Aorta (tissue), 5 donors: ENCODE data around the gene MPZL1. TPM values are rescaled to one million over a fixed set of nuclear protein-coding genes. Genes with fewer than 3 reads are reported as not detected.
A peak's percentile ranks its signal among the peaks of the same experiment; 100 is the strongest.

Experiments
- ATAC-seq: fragments of 200-7000 bp; cut with Tn5 transposase; one replicate; pipeline ENCODE4 v1.9.1; 2022; ENCODE audit warnings: moderate library complexity; ENCODE audit not compliant: low FRiP score
- DNase-seq, 2 donors: peaks; one replicate each; pipeline ENCODE4 v3.0.0-alpha.2; 2020
- H3K27ac ChIP-seq, 2 donors: one replicate each; pipeline ENCODE4 v1.5.1; 2013; ENCODE audit warnings: low read length in 2 of 2, mild to moderate bottlenecking in 2 of 2, moderate library complexity in 2 of 2, control low read depth in 1 of 2, inconsistent platforms in 1 of 2, low read depth in 1 of 2
- H3K27me3 ChIP-seq, 2 donors: one replicate each; pipeline ENCODE4 v1.6.1; 2013; ENCODE audit warnings: control low read depth in 1 of 2, low read length in 1 of 2, mild to moderate bottlenecking in 1 of 2, moderate library complexity in 1 of 2; ENCODE audit not compliant: insufficient read depth in 2 of 2, control insufficient read depth in 1 of 2
- H3K36me3 ChIP-seq, 2 donors: one replicate each; pipeline ENCODE4 v1.6.1; 2013; ENCODE audit warnings: control low read depth in 1 of 2, low read length in 1 of 2, mild to moderate bottlenecking in 1 of 2; ENCODE audit not compliant: insufficient read depth in 2 of 2, control insufficient read depth in 1 of 2
- H3K4me1 ChIP-seq, 2 donors: one replicate each; pipeline ENCODE4 v1.6.1; 2013; ENCODE audit warnings: low read length in 2 of 2, control low read depth in 1 of 2, mild to moderate bottlenecking in 1 of 2, moderate library complexity in 1 of 2; ENCODE audit not compliant: insufficient read depth in 2 of 2, control insufficient read depth in 1 of 2
- H3K4me3 ChIP-seq, 2 donors: one replicate each; pipeline ENCODE4 v1.5.1; 2013; ENCODE audit warnings: low read length in 2 of 2, control low read depth in 1 of 2, mild to moderate bottlenecking in 1 of 2
- H3K9me3 ChIP-seq: one replicate; pipeline ENCODE4 v1.6.1; 2013; ENCODE audit warnings: mild to moderate bottlenecking, low read length; ENCODE audit not compliant: control insufficient read depth
- WGBS, 2 donors: extraction: QIAGEN DNeasy Blood & Tissue Kit; methylation state at CpG; one replicate each; pipeline ENCODE4 v1.1.7; 2013; 5-methylcytosine and 5-hydroxymethylcytosine counted together
- intact Hi-C, 2 donors: fragments of 100-400 bp; cut with DNase I; formaldehyde crosslinking; loops; one replicate each; pipeline versions ENCODE4 v1.14.2 to v1.15.0; 2022
- polyA plus RNA-seq, 2 donors: library from polyadenylated mRNA; stranded (reverse); fragments of 200-250 nt; gene quantifications; one replicate each; pipeline ENCODE4 v1.2.3, GENCODE V29; 2013
- total RNA-seq, 2 donors: library from RNA; stranded (reverse); fragmentation: NEBNext Ultra II Directional; extraction: Animal tissue kit (Norgen Biotek cat#: 25700); gene quantifications; one replicate each; pipeline ENCODE4 v1.2.1, GENCODE V29; 2021
- donor health status: healthy with polysubstance abuse.
- donor health status: Bipolar disorder and iron deficiency.
- donor health status: DM: no; HTN: no; CAD: no.
- donor health status: DM: no; HTN: no; CAD: no.
- donor health status: DM: yes; HTN: yes; CAD: no.

MPZL1 gene
- total and polyA plus RNA-seq, 4 donors, result 21.7 to 148 (median 79.9) TPM

GRCh38 chr1:167678838-167679237 lies 42.9 kb upstream of the MPZL1 start:
- H3K9me3 ChIP-seq, result no peaks in the 10 kb centered on the region
- H3K36me3 ChIP-seq, result no peaks in the 10 kb centered on the region
- ATAC-seq (no peak), DNase-seq (no peak)
- no peak overlapping the region for H3K4me3 ChIP-seq
- intact Hi-C loops, result no loop called here
- 97 to 98% methylated on average over 3 of the region's 3 CpGs for WGBS, 2 donors
- no peaks in the 10 kb centered on the region for H3K27me3 ChIP-seq
- H3K4me1 ChIP-seq, result no peaks in the 10 kb centered on the region
- H3K27ac ChIP-seq, result no peak overlapping the region

GRCh38 chr1:167679714-167680113 lies 42.1 kb upstream of the MPZL1 start:
- H3K27me3 ChIP-seq, result no peaks in the 10 kb centered on the region
- H3K36me3 ChIP-seq, result no peaks in the 10 kb centered on the region
- DNase-seq (peak in 1 of 2 donors; percentile 58), ATAC-seq (no peak)
- H3K4me1 ChIP-seq, result no peaks in the 10 kb centered on the region
- intact Hi-C loops, result no loop called here
- no peaks in the 10 kb centered on the region for H3K9me3 ChIP-seq
- H3K4me3 ChIP-seq, result no peak overlapping the region
- 95 to 96% methylated on average over 6 of the region's 6 CpGs for WGBS, 2 donors
- H3K27ac ChIP-seq, result no peak overlapping the region

- no peaks in the 10 kb centered on the region for H3K27me3 ChIP-seq
- H3K4me3 ChIP-seq, result no peak overlapping the region
- ATAC-seq (no peak), DNase-seq (no peak)
- intact Hi-C loops, result no loop called here
- no peak overlapping the region for H3K27ac ChIP-seq
- H3K4me1 ChIP-seq, result no peaks in the 10 kb centered on the region
- no peaks in the 10 kb centered on the region for H3K36me3 ChIP-seq
- WGBS, 2 donors, result 29 to 42% methylated on average over 3 of the region's 3 CpGs
- no peaks in the 10 kb centered on the region for H3K9me3 ChIP-seq
These were observed 40.8 kb upstream of the MPZL1 start for GRCh38 chr1:167681024-167681423.

GRCh38 chr1:167681451-167682098 lies 40.2 kb upstream of the MPZL1 start:
- DNase-seq (no peak), ATAC-seq (no peak)
- Histone ChIP-seq H3K27ac (no peak overlapping the region), H3K36me3 (no peaks in the 10 kb centered on the region), H3K4me1 (no peaks in the 10 kb centered on the region), H3K27me3 (no peaks in the 10 kb centered on the region), H3K4me3 (no peak overlapping the region), H3K9me3 (no peaks in the 10 kb centered on the region)
- WGBS, 2 donors, result 24 to 33% methylated on average over 5 of the region's 5 CpGs
- intact Hi-C loops, result no loop called here

- Histone ChIP-seq H3K36me3 (no peaks in the 10 kb centered on the region), H3K27ac (no peak overlapping the region), H3K9me3 (no peaks in the 10 kb centered on the region), H3K4me1 (no peaks in the 10 kb centered on the region), H3K4me3 (no peak overlapping the region), H3K27me3 (no peaks in the 10 kb centered on the region)
- no peak for ATAC-seq
- 57 to 67% methylated on average over 6 of the region's 6 CpGs for WGBS, 2 donors
- no peak for DNase-seq
- intact Hi-C loops, result no loop called here
These were observed 38.6 kb upstream of the MPZL1 start for GRCh38 chr1:167683226-167683625.

- Histone ChIP-seq H3K36me3 (no peaks in the 10 kb centered on the region), H3K4me1 (no peaks in the 10 kb centered on the region), H3K4me3 (no peak overlapping the region), H3K9me3 (no peaks in the 10 kb centered on the region), H3K27ac (peak overlapping the region; percentile 5 to 61), H3K27me3 (no peaks in the 10 kb centered on the region)
- ATAC-seq, result no peak
- 12 to 19% methylated on average over 15 of the region's 15 CpGs for WGBS, 2 donors
- peak; percentile 61 to 85 for DNase-seq
- intact Hi-C loops, result no loop called here
These were observed 37.9 kb upstream of the MPZL1 start for GRCh38 chr1:167683641-167684502.

- intact Hi-C loops, result loop anchor here (5.0 kb wide), 1 partner anchor 129 kb away; no protein-coding TSS in a partner anchor
- 4 to 11% methylated on average over 5 of the region's 5 CpGs for WGBS, 2 donors
- Histone ChIP-seq H3K27ac (no peak overlapping the region), H3K9me3 (no peaks in the 10 kb centered on the region), H3K4me3 (no peak overlapping the region), H3K27me3 (no peaks in the 10 kb centered on the region), H3K36me3 (no peaks in the 10 kb centered on the region), H3K4me1 (no peaks in the 10 kb centered on the region)
- no peak for DNase-seq
- ATAC-seq, result no peak
These were observed 35.9 kb upstream of the MPZL1 start for GRCh38 chr1:167685844-167686243.

GRCh38 chr1:167687919-167688519 lies 33.8 kb upstream of the MPZL1 start:
- no peaks in the 10 kb centered on the region for H3K36me3 ChIP-seq
- WGBS, 2 donors, result 20 to 21% methylated on average over 7 of the region's 7 CpGs
- ATAC-seq, result peak; percentile 77

More at GRCh38 chr1:167687919-167688519, 33.8 kb upstream of the MPZL1 start:
- Histone ChIP-seq H3K27me3 (no peaks in the 10 kb centered on the region), H3K4me3 (no peak overlapping the region), H3K9me3 (no peaks in the 10 kb centered on the region), H3K4me1 (no peaks in the 10 kb centered on the region), H3K27ac (no peak overlapping the region)
- intact Hi-C loops, result loop anchor here (1.0 to 5.0 kb wide), 3 partner anchors 88 to 131 kb away; no protein-coding TSS in a partner anchor
- peak in 1 of 2 donors; percentile 71 for DNase-seq
